ENCODE results near the gene LRBA.
"Not testable (repeated sequence)": the region's sequence is repeated elsewhere in the genome, so short reads cannot be mapped to it uniquely, and the experiment has no call there.

LRBA gene

DNA sequence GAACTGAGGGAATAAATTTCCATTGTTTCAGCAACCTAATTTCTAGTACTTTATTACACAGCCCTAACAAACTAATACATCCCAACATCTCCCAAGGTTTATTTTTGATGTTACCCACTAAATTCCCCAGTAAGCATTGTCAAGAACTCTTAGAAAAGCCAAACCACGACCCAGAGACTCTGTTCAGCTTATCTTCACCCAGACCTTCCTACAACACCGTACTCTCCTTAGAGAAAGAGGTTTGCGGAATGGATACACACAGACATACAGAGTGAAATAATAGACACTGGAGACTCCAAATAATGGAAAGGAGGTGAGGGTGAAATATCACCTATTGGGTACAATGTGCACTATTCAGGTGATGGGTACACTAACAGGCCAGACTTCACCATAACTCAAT lies 75.6 kb downstream of the LRBA start:
- TF ChIP-seq, protein P1, sequence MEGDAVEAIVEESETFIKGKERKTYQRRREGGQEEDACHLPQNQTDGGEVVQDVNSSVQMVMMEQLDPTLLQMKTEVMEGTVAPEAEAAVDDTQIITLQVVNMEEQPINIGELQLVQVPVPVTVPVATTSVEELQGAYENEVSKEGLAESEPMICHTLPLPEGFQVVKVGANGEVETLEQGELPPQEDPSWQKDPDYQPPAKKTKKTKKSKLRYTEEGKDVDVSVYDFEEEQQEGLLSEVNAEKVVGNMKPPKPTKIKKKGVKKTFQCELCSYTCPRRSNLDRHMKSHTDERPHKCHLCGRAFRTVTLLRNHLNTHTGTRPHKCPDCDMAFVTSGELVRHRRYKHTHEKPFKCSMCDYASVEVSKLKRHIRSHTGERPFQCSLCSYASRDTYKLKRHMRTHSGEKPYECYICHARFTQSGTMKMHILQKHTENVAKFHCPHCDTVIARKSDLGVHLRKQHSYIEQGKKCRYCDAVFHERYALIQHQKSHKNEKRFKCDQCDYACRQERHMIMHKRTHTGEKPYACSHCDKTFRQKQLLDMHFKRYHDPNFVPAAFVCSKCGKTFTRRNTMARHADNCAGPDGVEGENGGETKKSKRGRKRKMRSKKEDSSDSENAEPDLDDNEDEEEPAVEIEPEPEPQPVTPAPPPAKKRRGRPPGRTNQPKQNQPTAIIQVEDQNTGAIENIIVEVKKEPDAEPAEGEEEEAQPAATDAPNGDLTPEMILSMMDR (conservative IDR thresholded peaks at IDR 0.05; ENCODE audit: low read depth, low read length): no peak
- no peak for DNase-seq (ENCODE audit: low read depth)
- H3K4me3 ChIP-seq (ENCODE audit: low read depth, low read length): no peak overlapping the region

DNA sequence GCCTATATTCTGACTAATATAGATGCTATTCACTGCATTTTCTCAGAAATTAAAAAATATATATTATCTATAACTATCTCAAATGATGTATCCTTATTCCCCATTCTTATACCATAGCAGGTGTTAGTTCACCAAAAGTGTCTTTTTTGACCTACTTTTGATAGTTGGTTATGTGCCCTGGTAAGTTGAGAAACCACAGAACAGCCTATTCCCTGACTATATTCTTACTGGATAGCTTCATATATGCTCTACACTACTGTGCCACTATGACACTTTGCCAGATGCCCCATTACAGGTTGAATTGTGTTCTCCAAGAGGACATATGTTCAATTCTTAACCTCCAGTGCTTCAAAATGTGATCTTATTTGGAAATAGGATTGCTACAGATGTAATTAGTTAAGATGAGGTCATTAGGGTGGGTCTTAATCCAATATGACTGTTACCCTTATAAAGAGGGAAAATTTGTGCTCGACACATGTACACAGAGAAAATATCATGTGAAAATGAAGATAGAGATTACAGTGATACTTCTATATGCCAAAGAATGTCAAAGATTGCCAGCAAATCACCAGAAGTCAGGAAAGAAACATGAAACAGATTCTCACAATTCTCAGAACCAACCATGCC lies 76.1 kb downstream of the LRBA start:
- TF ChIP-seq, protein P1 (conservative IDR thresholded peaks at IDR 0.05; ENCODE audit: low read depth, low read length): no peak
- no peak overlapping the region for H3K4me3 ChIP-seq (ENCODE audit: low read depth, low read length)
- DNase-seq (ENCODE audit: low read depth): no peak

DNA sequence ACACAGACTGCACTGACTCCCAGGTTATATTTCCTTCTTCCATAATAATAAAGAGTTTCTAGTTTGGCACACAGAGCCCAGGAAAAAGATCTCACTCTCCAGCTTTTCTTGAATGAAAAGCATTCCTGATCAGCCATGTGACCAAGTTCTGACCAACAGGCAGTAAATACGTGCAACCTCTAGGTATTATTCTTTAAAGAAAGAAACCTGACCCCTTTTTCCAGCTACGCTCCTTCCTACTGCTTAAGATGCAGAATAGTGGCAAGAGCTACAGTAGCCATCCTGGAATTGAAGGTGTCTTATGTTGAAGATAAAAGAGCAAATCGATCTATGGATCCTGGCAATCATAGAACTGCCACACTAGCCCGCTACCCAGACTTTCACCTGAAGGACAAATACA lies 76.7 kb downstream of the LRBA start:
- no peak overlapping the region for H3K4me3 ChIP-seq (ENCODE audit: low read depth, low read length)
- TF ChIP-seq, protein P1 (conservative IDR thresholded peaks at IDR 0.05; ENCODE audit: low read depth, low read length): no peak
- peak; percentile 12 for DNase-seq (ENCODE audit: low read depth)

DNA sequence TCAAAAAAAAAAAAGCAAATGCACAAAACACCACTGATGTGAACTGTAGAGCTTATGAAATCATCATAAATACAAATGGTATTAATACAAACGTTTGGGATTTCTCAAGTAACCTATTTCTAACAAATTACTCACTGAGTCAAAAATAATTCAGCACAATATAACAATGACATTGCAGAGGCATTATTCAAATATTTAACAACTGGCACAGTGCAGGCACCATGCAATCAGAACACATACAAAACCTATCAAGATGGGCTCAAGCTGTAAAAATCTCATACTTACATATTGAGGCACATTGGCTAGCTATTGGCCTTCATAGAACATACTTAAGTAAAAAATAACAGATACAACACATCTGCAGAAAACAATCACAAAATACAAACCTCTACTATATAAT lies 81.1 kb downstream of the LRBA start:
- DNase-seq (ENCODE audit: low read depth): no peak
- TF ChIP-seq, protein P1 (conservative IDR thresholded peaks at IDR 0.05; ENCODE audit: low read depth, low read length): no peak
- H3K4me3 ChIP-seq (ENCODE audit: low read depth, low read length): no peak overlapping the region

- DNase-seq (ENCODE audit: low read depth): no peak
- TF ChIP-seq, protein P1 (conservative IDR thresholded peaks at IDR 0.05; ENCODE audit: low read depth, low read length): no peak
- no peak overlapping the region for H3K4me3 ChIP-seq (ENCODE audit: low read depth, low read length)
Measured at GRCh38 chr4:150931796-150932195, 83.3 kb downstream of the LRBA start.

- no peak overlapping the region for H3K4me3 ChIP-seq (ENCODE audit: low read depth, low read length)
- TF ChIP-seq, protein P1 (conservative IDR thresholded peaks at IDR 0.05; ENCODE audit: low read depth, low read length): no peak
- no peak for DNase-seq (ENCODE audit: low read depth)
Measured at GRCh38 chr4:150931005-150931404, 84.1 kb downstream of the LRBA start.

GRCh38 chr4:150923945-150924344 lies 91.1 kb downstream of the LRBA start:
- no peak for DNase-seq (ENCODE audit: low read depth)
- TF ChIP-seq, protein P1 (conservative IDR thresholded peaks at IDR 0.05; ENCODE audit: low read depth, low read length): no peak
- no peak overlapping the region for H3K4me3 ChIP-seq (ENCODE audit: low read depth, low read length)

GRCh38 chr4:150921486-150921885 lies 93.6 kb downstream of the LRBA start:
- H3K4me3 ChIP-seq (ENCODE audit: low read depth, low read length); DNase-seq (ENCODE audit: low read depth): not testable (repeated sequence)

DNA sequence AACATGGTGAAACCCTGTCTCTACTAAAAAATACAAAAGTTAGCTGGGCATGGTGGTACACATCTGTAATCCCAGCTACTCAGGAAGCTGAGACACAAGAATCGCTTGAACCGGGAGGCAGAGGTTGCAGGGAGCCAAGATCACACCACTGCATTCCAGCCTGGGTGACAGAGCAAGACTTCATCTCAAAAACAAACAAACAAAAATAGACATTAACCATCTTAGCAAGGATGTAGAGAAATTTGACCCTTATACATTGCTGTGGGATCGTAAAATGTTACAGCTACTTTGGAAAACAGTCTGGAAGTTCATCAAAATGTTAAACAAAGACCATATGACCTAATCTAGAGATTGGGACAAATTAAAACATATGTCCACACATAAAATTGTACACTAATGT lies 96.5 kb downstream of the LRBA start:
- not testable (repeated sequence) for H3K4me3 ChIP-seq (ENCODE audit: low read depth, low read length); DNase-seq (ENCODE audit: low read depth)

Data from choroid plexus epithelial cell (primary cell).